Endothelial cell of umbilical vein (primary cell): Measurements from ENCODE around the gene CETP. TPM values are rescaled to one million over a fixed set of nuclear protein-coding genes. Genes with fewer than 3 reads are reported as not detected.
"Not testable (repeated sequence)": the region's sequence is repeated elsewhere in the genome, so short reads cannot be mapped to it uniquely, and the experiment has no call there.

Experiments used
- BruUV-seq: library from RNA; stranded (reverse); fragments of 400-500 nt; replicated peaks from 2 replicates; lab custom pipeline; 2021; lab: Mats Ljungman, UMichigan
- CTCF ChIA-PET: fragments of 300-600, 350-600 bp; sonication (Branson Sonifier 250); formaldehyde crosslinking; loops from one replicate; lab custom pipeline; 2021; ENCODE audit warnings: antibody characterized with exemption, inconsistent platforms; lab: Charles Lee
- POLR2A ChIA-PET: fragments of 300-600, 350-600 bp; sonication (Branson Sonifier 250); formaldehyde crosslinking; loops from one replicate; lab custom pipeline; 2021; ENCODE audit warnings: antibody characterized with exemption, inconsistent platforms; lab: Charles Lee
- DNase-seq: peaks from one replicate; pipeline ENCODE4 v3.0.0-alpha.2; 2011; ENCODE audit warnings: low read depth, low spot score
- FAIRE-seq: peaks from 2 replicates; lab custom pipeline; 2011; peaks lifted over from hg19 to GRCh38; lab: Jason Lieb, UNC
- H2AFZ ChIP-seq: 2 replicates; pipeline ENCODE4 v1.6.0; 2012; ENCODE audit warnings: low read depth, low read length, control low read depth, inconsistent platforms
- H3K27ac ChIP-seq: 2 replicates; pipeline ENCODE4 v1.5.1; 2011; ENCODE audit warnings: low read depth, mild to moderate bottlenecking, control low read depth, low read length, moderate library complexity; ENCODE audit not compliant: insufficient read depth
- H3K27me3 ChIP-seq, 2 experiments: 2 replicates each; pipeline versions ENCODE4 v1.6.0 to v1.6.1; 2011; ENCODE audit warnings: low read length in 2 of 2, mixed read lengths in 1 of 2; ENCODE audit not compliant: control insufficient read depth in 2 of 2, insufficient read depth in 2 of 2
- H3K36me3 ChIP-seq, 2 experiments: 2 replicates in 1 of 2; 3 replicates in 1 of 2; pipeline ENCODE4 v1.5.1; 2011; ENCODE audit warnings: low read length in 2 of 2, mild to moderate bottlenecking in 1 of 2, moderate library complexity in 1 of 2; ENCODE audit not compliant: control insufficient read depth in 2 of 2, insufficient read depth in 2 of 2; ENCODE audit errors: extremely low read depth in 1 of 2
- H3K4me1 ChIP-seq: 3 replicates; pipeline ENCODE4 v1.5.1; 2011; ENCODE audit warnings: mild to moderate bottlenecking, low read length; ENCODE audit not compliant: control insufficient read depth, insufficient read depth; ENCODE audit errors: extremely low read depth
- H3K4me2 ChIP-seq: 2 replicates; pipeline ENCODE4 v1.6.1; 2011; ENCODE audit warnings: low read length, control low read depth, mixed read lengths; ENCODE audit not compliant: insufficient read depth
- H3K4me3 ChIP-seq, 3 experiments: fragments of 200-600 bp in 1 of 3; sonication (generic), shearing (Covaris generic) in 1 of 3; replicated peaks in 1 of 3; 2 replicates each; pipeline ENCODE4 v1.5.1; 2011 to 2016; ENCODE audit warnings: control low read depth in 3 of 3, low read length in 3 of 3, mild to moderate bottlenecking in 2 of 3, inconsistent platforms in 1 of 3, low read depth in 1 of 3, moderate library complexity in 1 of 3; ENCODE audit not compliant: insufficient read depth in 1 of 3
- H3K79me2 ChIP-seq: 2 replicates; pipeline ENCODE4 v1.6.0; 2012; ENCODE audit warnings: low read length, inconsistent platforms; ENCODE audit not compliant: control insufficient read depth, insufficient read depth
- H3K9ac ChIP-seq: replicated peaks from 2 replicates; pipeline ENCODE3; 2011; ENCODE audit warnings: low read length, control low read depth; ENCODE audit not compliant: insufficient read depth; ENCODE audit errors: extremely low read depth
- H3K9me1 ChIP-seq: replicated peaks from 3 replicates; pipeline ENCODE4 v1.6.0; 2011; ENCODE audit warnings: mild to moderate bottlenecking, low read length; ENCODE audit not compliant: control insufficient read depth, insufficient read depth; ENCODE audit errors: extremely low read depth
- H3K9me3 ChIP-seq: replicated peaks from 2 replicates; pipeline ENCODE4 v1.5.1; 2012; ENCODE audit warnings: low read length, inconsistent platforms; ENCODE audit not compliant: control insufficient read depth, insufficient read depth
- H4K20me1 ChIP-seq: replicated peaks from 2 replicates; pipeline ENCODE3; 2011; ENCODE audit warnings: mild to moderate bottlenecking, low read length; ENCODE audit not compliant: control insufficient read depth, insufficient read depth; ENCODE audit errors: extremely low read depth
- EZH2 ChIP-seq: IDR thresholded peaks from 2 replicates; pipeline ENCODE4 v1.6.1; 2012; ENCODE audit warnings: borderline replicate concordance, low read depth, mild to moderate bottlenecking, moderate library complexity, low read length, inconsistent platforms; ENCODE audit not compliant: severe bottlenecking
- FOS ChIP-seq: IDR thresholded peaks from 2 replicates; pipeline ENCODE4 v1.6.1; 2011; ENCODE audit warnings: mild to moderate bottlenecking, low read length, moderate library complexity, borderline replicate concordance; ENCODE audit not compliant: insufficient read depth
- GATA2 ChIP-seq: IDR thresholded peaks from 2 replicates; pipeline ENCODE4 v1.7.0; 2011; ENCODE audit warnings: low read depth, mild to moderate bottlenecking, moderate library complexity, mixed read lengths, low read length; ENCODE audit not compliant: insufficient read length, insufficient read depth
- POLR2A ChIP-seq: IDR thresholded peaks from 2 replicates; pipeline ENCODE4 v1.6.1; 2012; ENCODE audit warnings: low read depth, mild to moderate bottlenecking, control low read depth, low read length
- dilution Hi-C: fragments of 300-500 bp; cut with MboI; formaldehyde crosslinking; loops from one replicate; pipeline ENCODE4 v1.15.0; 2019; ENCODE audit warnings: low sequenced_read_pairs; ENCODE audit not compliant: extremely low pct_ligation_motif_present
- intact Hi-C: fragments of 100-400 bp; cut with micrococcal nuclease; formaldehyde crosslinking; loops from one replicate; pipeline ENCODE4 v1.10.0; 2022
- polyA plus RNA-seq, 4 experiments: library from polyadenylated mRNA; depleted of rRNA in 3 of 4; stranded (reverse) in 3 of 4; unstranded in 1 of 4; fragments of >200 nt; gene quantifications; 2 replicates each; pipeline versions ENCODE4 v1.2.1 to v1.2.3, GENCODE V29; 2011 to 2012; ENCODE audit warnings: missing spikeins in 1 of 4
- total RNA-seq: library from RNA; stranded (reverse); gene quantifications from 2 replicates; pipeline ENCODE4 v1.2.3, GENCODE V29; 2021
- TF ChIP-seq, protein P1 (sequence below), 2 donors: IDR thresholded peaks; 1 replicate in 1 of 2; 2 replicates in 1 of 2; pipeline ENCODE4 v1.5.1; 2011; ENCODE audit warnings: low read length in 2 of 2, mild to moderate bottlenecking in 2 of 2, moderate library complexity in 2 of 2, control low read depth in 1 of 2, inconsistent platforms in 1 of 2, low read depth in 1 of 2; ENCODE audit not compliant: insufficient read depth in 1 of 2; ENCODE audit errors: extremely low read depth in 1 of 2

The CETP gene
- total and polyA plus RNA-seq, 2 donors (not counting 3 experiments of a cell fraction or from before 2014, with no cell fraction given), result 2.2 to 2.8 TPM

GRCh38 chr16:56986361-56986760 is 24.6 kb downstream of the CETP start:
- H3K9me1 ChIP-seq, result no peaks in the 10 kb centered on the region
- no peak overlapping the region for H3K27ac ChIP-seq
- dilution Hi-C loops, result no loop called here
- H3K9me3 ChIP-seq, result no peaks in the 10 kb centered on the region
- BruUV-seq, result no TSS peak
- no peaks in the 10 kb centered on the region for H3K27me3 ChIP-seq
- no peak for DNase-seq
- TF ChIP-seq EZH2, result no peak
- TF ChIP-seq, protein P1, sequence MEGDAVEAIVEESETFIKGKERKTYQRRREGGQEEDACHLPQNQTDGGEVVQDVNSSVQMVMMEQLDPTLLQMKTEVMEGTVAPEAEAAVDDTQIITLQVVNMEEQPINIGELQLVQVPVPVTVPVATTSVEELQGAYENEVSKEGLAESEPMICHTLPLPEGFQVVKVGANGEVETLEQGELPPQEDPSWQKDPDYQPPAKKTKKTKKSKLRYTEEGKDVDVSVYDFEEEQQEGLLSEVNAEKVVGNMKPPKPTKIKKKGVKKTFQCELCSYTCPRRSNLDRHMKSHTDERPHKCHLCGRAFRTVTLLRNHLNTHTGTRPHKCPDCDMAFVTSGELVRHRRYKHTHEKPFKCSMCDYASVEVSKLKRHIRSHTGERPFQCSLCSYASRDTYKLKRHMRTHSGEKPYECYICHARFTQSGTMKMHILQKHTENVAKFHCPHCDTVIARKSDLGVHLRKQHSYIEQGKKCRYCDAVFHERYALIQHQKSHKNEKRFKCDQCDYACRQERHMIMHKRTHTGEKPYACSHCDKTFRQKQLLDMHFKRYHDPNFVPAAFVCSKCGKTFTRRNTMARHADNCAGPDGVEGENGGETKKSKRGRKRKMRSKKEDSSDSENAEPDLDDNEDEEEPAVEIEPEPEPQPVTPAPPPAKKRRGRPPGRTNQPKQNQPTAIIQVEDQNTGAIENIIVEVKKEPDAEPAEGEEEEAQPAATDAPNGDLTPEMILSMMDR (IDR thresholded peaks at IDR 0.05; ENCODE audit: extremely low read depth in 1 of 2, insufficient read depth in 1 of 2, low read depth in 1 of 2, low read length in 2 of 2), result no peak
- no peak for TF ChIP-seq POLR2A
- TF ChIP-seq GATA2, result no peak
- TF ChIP-seq FOS, result no peak
- ChIA-PET CTCF (interaction anchor here (1.1 to 2.0 kb wide), 3 partner anchors 9 to 60 kb away, joined by 5 to 9 read pairs (median 8); no protein-coding TSS in a partner anchor), POLR2A (no interaction called here)
- H3K36me3 ChIP-seq, result no peaks in the 10 kb centered on the region
- H3K4me3 ChIP-seq, result no peak overlapping the region
- FAIRE-seq, result no peak
- no peaks in the 10 kb centered on the region for H4K20me1 ChIP-seq
- no peak overlapping the region for H3K9ac ChIP-seq
- peaks cover 4% of the 10 kb centered on the region for H3K79me2 ChIP-seq
- H2AFZ ChIP-seq, result no peak overlapping the region
- intact Hi-C loops, result no loop called here
- peaks cover 17% of the 10 kb centered on the region for H3K4me1 ChIP-seq
- no peak overlapping the region for H3K4me2 ChIP-seq

DNA sequence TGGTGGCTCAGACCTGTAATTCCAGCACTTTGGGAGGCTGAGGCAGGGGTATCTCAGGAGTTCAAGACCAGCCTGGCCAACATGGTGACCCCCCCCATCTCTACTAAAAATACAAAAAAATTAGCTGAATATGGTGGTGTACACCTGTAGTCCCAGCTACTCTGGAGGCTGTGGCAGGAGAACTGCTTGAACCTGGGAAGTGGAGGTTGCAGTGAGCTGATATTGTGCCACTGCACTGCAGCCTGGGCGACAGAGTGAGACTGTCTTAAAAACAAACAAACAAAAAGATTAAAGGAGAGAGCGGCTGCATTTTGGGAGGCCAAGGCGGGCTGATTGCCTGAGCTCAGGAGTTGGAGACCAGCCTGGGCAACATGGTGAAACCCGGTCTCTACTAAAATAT is 25.2 kb downstream of the CETP start:
- H3K27ac ChIP-seq, dilution Hi-C loops, BruUV-seq, H3K9me1 ChIP-seq, H3K36me3 ChIP-seq, H3K4me3 ChIP-seq, H3K9ac ChIP-seq, H2AFZ ChIP-seq, H3K4me2 ChIP-seq, POLR2A ChIA-PET, H3K9me3 ChIP-seq, H3K79me2 ChIP-seq, DNase-seq, H4K20me1 ChIP-seq, H3K27me3 ChIP-seq, intact Hi-C loops: not testable (repeated sequence)
- CTCF ChIA-PET, result interaction anchor here (2.0 to 3.2 kb wide), 3 partner anchors 22 to 59 kb away, joined by 9 to 27 read pairs (median 24); no protein-coding TSS in a partner anchor
- peak; percentile 100 for FAIRE-seq
- peaks cover 17% of the 10 kb centered on the region for H3K4me1 ChIP-seq
